ENCODE data around the gene DHX34.

GRCh38 chr19:47419030-47419783 lies 70.1 kb downstream of the DHX34 start, which contains the start of gene MEIS3:
- TF ChIP-seq TAF1 (IDR thresholded peaks at IDR 0.05; ENCODE audit: low read depth) (no peak), EP300 (IDR thresholded peaks at IDR 0.05; ENCODE audit: borderline replicate concordance) (no peak), ZBTB7A (IDR thresholded peaks at IDR 0.05; ENCODE audit: low read depth) (peak; percentile 46), FOXM1 (IDR thresholded peaks at IDR 0.05; ENCODE audit: borderline replicate concordance, low read depth) (no peak), EGR1 (IDR thresholded peaks at IDR 0.05) (no peak), MAX (IDR thresholded peaks at IDR 0.05) (no peak), NFIC (IDR thresholded peaks at IDR 0.05) (no peak), TEAD4 (IDR thresholded peaks at IDR 0.05) (no peak), RAD21 (IDR thresholded peaks at IDR 0.05; ENCODE audit: low read depth) (no peak), YY1 (IDR thresholded peaks at IDR 0.05; ENCODE audit: low read depth) (no peak), TCF12 (IDR thresholded peaks at IDR 0.05; ENCODE audit: low read depth) (no peak)
- TF ChIP-seq, protein P1, sequence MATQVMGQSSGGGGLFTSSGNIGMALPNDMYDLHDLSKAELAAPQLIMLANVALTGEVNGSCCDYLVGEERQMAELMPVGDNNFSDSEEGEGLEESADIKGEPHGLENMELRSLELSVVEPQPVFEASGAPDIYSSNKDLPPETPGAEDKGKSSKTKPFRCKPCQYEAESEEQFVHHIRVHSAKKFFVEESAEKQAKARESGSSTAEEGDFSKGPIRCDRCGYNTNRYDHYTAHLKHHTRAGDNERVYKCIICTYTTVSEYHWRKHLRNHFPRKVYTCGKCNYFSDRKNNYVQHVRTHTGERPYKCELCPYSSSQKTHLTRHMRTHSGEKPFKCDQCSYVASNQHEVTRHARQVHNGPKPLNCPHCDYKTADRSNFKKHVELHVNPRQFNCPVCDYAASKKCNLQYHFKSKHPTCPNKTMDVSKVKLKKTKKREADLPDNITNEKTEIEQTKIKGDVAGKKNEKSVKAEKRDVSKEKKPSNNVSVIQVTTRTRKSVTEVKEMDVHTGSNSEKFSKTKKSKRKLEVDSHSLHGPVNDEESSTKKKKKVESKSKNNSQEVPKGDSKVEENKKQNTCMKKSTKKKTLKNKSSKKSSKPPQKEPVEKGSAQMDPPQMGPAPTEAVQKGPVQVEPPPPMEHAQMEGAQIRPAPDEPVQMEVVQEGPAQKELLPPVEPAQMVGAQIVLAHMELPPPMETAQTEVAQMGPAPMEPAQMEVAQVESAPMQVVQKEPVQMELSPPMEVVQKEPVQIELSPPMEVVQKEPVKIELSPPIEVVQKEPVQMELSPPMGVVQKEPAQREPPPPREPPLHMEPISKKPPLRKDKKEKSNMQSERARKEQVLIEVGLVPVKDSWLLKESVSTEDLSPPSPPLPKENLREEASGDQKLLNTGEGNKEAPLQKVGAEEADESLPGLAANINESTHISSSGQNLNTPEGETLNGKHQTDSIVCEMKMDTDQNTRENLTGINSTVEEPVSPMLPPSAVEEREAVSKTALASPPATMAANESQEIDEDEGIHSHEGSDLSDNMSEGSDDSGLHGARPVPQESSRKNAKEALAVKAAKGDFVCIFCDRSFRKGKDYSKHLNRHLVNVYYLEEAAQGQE (IDR thresholded peaks at IDR 0.05; ENCODE audit: low read depth), result no peak
- TF ChIP-seq, protein P2, sequence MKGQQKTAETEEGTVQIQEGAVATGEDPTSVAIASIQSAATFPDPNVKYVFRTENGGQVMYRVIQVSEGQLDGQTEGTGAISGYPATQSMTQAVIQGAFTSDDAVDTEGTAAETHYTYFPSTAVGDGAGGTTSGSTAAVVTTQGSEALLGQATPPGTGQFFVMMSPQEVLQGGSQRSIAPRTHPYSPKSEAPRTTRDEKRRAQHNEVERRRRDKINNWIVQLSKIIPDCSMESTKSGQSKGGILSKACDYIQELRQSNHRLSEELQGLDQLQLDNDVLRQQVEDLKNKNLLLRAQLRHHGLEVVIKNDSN (IDR thresholded peaks at IDR 0.05), result no peak
